Memory B cell (primary cell): Measurements from ENCODE around the gene FGF23.

ENCODE experiments used
- ATAC-seq: fragments of 150-1000 bp; cut with Tn5 transposase; 2 replicates; pipeline ENCODE4 v1.10.0; 2021; ENCODE audit warnings: low read depth, mild to moderate bottlenecking, moderate library complexity
- DNase-seq, 2 donors: peaks; one replicate each; pipeline ENCODE4 v3.0.0; 2022; ENCODE audit warnings: low spot score in 2 of 2
- H3K27ac Mint-ChIP-seq: one replicate; pipeline ENCODE4 v1.8.0; 2022; ENCODE audit warnings: mild to moderate bottlenecking, moderate library complexity, mixed read lengths
- H3K27me3 Mint-ChIP-seq: one replicate; pipeline ENCODE4 v1.8.0; 2022; ENCODE audit warnings: mixed read lengths
- H3K36me3 Mint-ChIP-seq: one replicate; pipeline ENCODE4 v1.8.0; 2022; ENCODE audit warnings: mild to moderate bottlenecking, mixed read lengths
- H3K4me1 Mint-ChIP-seq: one replicate; pipeline ENCODE4 v1.8.0; 2022; ENCODE audit warnings: mixed read lengths
- H3K4me3 Mint-ChIP-seq: one replicate; pipeline ENCODE4 v1.8.0; 2022; ENCODE audit warnings: mild to moderate bottlenecking, moderate library complexity, mixed read lengths
- H3K9me3 Mint-ChIP-seq: one replicate; pipeline ENCODE4 v1.8.0; 2022; ENCODE audit warnings: mixed read lengths

FGF23 gene

GRCh38 chr12:4402996-4403395 lies 23.5 kb upstream of the FGF23 start:
- Mint-ChIP-seq H3K36me3 (no peaks in the 10 kb centered on the region), H3K4me3 (no peak overlapping the region), H3K4me1 (no peaks in the 10 kb centered on the region), H3K27ac (no peak overlapping the region), H3K9me3 (peaks cover 2% of the 10 kb centered on the region), H3K27me3 (peaks cover 9% of the 10 kb centered on the region)
- ATAC-seq (no peak), DNase-seq (no peak)

- H3K9me3 Mint-ChIP-seq: peaks cover 2% of the 10 kb centered on the region
- no peak for ATAC-seq
- no peak overlapping the region for H3K4me3 Mint-ChIP-seq
- no peak overlapping the region for H3K27ac Mint-ChIP-seq
- DNase-seq: no peak
- peaks cover 10% of the 10 kb centered on the region for H3K27me3 Mint-ChIP-seq
- H3K4me1 Mint-ChIP-seq: no peaks in the 10 kb centered on the region
- H3K36me3 Mint-ChIP-seq: no peaks in the 10 kb centered on the region
Measured at GRCh38 chr12:4401117-4401516, 21.6 kb upstream of the FGF23 start.

- Mint-ChIP-seq H3K27ac (no peak overlapping the region), H3K4me1 (no peaks in the 10 kb centered on the region), H3K9me3 (no peaks in the 10 kb centered on the region), H3K27me3 (peaks cover 23% of the 10 kb centered on the region), H3K36me3 (no peaks in the 10 kb centered on the region), H3K4me3 (no peak overlapping the region)
- no peak for ATAC-seq
- DNase-seq: no peak
Measured at GRCh38 chr12:4395818-4396217, 16.3 kb upstream of the FGF23 start.

DNA sequence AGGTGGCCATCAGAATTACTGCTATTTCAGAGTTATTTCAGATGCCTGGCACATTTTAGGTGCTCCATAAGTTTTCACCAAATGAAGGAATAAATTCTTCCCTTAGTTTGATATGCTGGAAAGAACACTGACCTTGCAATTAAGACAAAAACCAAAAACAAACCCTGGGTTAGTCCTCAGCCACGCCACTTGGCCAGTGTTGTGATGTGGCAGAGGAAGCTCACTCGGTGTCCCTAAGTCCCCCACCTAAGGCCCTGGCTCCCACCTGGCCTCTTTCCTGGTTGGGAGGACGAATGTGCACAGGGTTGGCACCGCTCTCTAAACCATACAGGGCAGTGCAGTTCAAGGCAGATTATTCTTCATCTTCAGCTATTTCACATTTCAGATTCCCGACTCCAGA lies 13.7 kb upstream of the FGF23 start:
- Mint-ChIP-seq H3K4me3 (no peak overlapping the region), H3K9me3 (no peaks in the 10 kb centered on the region), H3K4me1 (no peaks in the 10 kb centered on the region), H3K36me3 (no peaks in the 10 kb centered on the region), H3K27me3 (peaks cover 23% of the 10 kb centered on the region), H3K27ac (no peak overlapping the region)
- no peak for DNase-seq
- no peak for ATAC-seq

GRCh38 chr12:4392223-4392742 lies 12.8 kb upstream of the FGF23 start:
- ATAC-seq (no peak), DNase-seq (no peak)
- Mint-ChIP-seq H3K27me3 (peaks cover 23% of the 10 kb centered on the region), H3K4me1 (no peaks in the 10 kb centered on the region), H3K36me3 (no peaks in the 10 kb centered on the region), H3K27ac (no peak overlapping the region), H3K9me3 (no peaks in the 10 kb centered on the region), H3K4me3 (no peak overlapping the region)

GRCh38 chr12:4388662-4389061 lies 9.2 kb upstream of the FGF23 start:
- DNase-seq: no peak
- Mint-ChIP-seq H3K27me3 (peaks cover 9% of the 10 kb centered on the region), H3K4me3 (no peak overlapping the region), H3K4me1 (no peaks in the 10 kb centered on the region), H3K27ac (no peak overlapping the region), H3K36me3 (no peaks in the 10 kb centered on the region), H3K9me3 (no peaks in the 10 kb centered on the region)
- no peak for ATAC-seq

- Mint-ChIP-seq H3K4me3 (no peak overlapping the region), H3K27ac (no peak overlapping the region), H3K4me1 (no peaks in the 10 kb centered on the region), H3K9me3 (no peaks in the 10 kb centered on the region), H3K36me3 (no peaks in the 10 kb centered on the region), H3K27me3 (peaks cover 9% of the 10 kb centered on the region)
- DNase-seq (no peak), ATAC-seq (no peak)
Measured at GRCh38 chr12:4388032-4388431, 8.5 kb upstream of the FGF23 start.

- H3K27ac Mint-ChIP-seq: no peak overlapping the region
- H3K36me3 Mint-ChIP-seq: no peaks in the 10 kb centered on the region
- no peak overlapping the region for H3K4me3 Mint-ChIP-seq
- H3K27me3 Mint-ChIP-seq: peaks cover 9% of the 10 kb centered on the region
- no peaks in the 10 kb centered on the region for H3K9me3 Mint-ChIP-seq
- no peak for DNase-seq
- H3K4me1 Mint-ChIP-seq: no peaks in the 10 kb centered on the region
- no peak for ATAC-seq
Measured at GRCh38 chr12:4387607-4388006, 8.1 kb upstream of the FGF23 start.

GRCh38 chr12:4386801-4387200 lies 7.3 kb upstream of the FGF23 start:
- H3K4me1 Mint-ChIP-seq: no peaks in the 10 kb centered on the region
- no peak overlapping the region for H3K4me3 Mint-ChIP-seq
- ATAC-seq (no peak), DNase-seq (no peak)
- peaks cover 7% of the 10 kb centered on the region for H3K27me3 Mint-ChIP-seq
- H3K27ac Mint-ChIP-seq: no peak overlapping the region
- no peaks in the 10 kb centered on the region for H3K36me3 Mint-ChIP-seq
- H3K9me3 Mint-ChIP-seq: no peaks in the 10 kb centered on the region

GRCh38 chr12:4383304-4383865 lies 3.9 kb upstream of the FGF23 start:
- Mint-ChIP-seq H3K9me3 (no peaks in the 10 kb centered on the region), H3K4me3 (no peak overlapping the region), H3K27me3 (peaks cover 7% of the 10 kb centered on the region), H3K27ac (no peak overlapping the region), H3K4me1 (no peaks in the 10 kb centered on the region), H3K36me3 (no peaks in the 10 kb centered on the region)
- no peak for ATAC-seq
- no peak for DNase-seq

- Mint-ChIP-seq H3K4me1 (no peaks in the 10 kb centered on the region), H3K27ac (no peak overlapping the region), H3K9me3 (no peaks in the 10 kb centered on the region), H3K27me3 (peaks cover 7% of the 10 kb centered on the region), H3K4me3 (no peak overlapping the region), H3K36me3 (no peaks in the 10 kb centered on the region)
- ATAC-seq (no peak), DNase-seq (no peak)
Measured at GRCh38 chr12:4380332-4380731, 820 bp upstream of the FGF23 start.

DNA sequence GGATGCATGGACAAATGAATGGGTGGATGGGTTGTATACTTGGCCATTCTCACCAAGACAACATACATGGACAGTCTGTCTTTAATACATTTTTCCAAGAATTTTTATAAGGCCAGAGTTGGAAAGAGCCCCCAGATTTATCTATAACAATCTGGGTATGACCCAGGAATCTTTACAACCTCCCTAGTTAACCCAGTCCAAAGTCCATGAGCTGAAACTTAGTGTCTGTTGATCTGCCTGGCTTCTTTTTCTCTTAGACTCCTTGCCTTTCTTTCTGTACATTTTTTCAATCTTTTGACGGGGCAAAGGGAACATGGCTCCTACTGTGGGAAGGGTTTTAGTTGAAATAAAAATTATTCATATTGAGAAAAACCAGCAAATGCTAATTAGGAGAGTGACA lies 740 bp downstream of the FGF23 start:
- Mint-ChIP-seq H3K27me3 (peaks cover 12% of the 10 kb centered on the region), H3K36me3 (no peaks in the 10 kb centered on the region)
- no peak for ATAC-seq

GRCh38 chr12:4375449-4375848 lies 4.1 kb downstream of the FGF23 start:
- no peak overlapping the region for H3K4me3 Mint-ChIP-seq
- H3K9me3 Mint-ChIP-seq: no peaks in the 10 kb centered on the region
- ATAC-seq: no peak
- H3K36me3 Mint-ChIP-seq: no peaks in the 10 kb centered on the region
- no peaks in the 10 kb centered on the region for H3K4me1 Mint-ChIP-seq
- no peak for DNase-seq
- H3K27ac Mint-ChIP-seq: no peak overlapping the region
- H3K27me3 Mint-ChIP-seq: peaks cover 17% of the 10 kb centered on the region

More for the DNA sequence above, 740 bp downstream of the FGF23 start:
- no peak for DNase-seq
- Mint-ChIP-seq H3K9me3 (no peaks in the 10 kb centered on the region), H3K4me3 (no peak overlapping the region), H3K4me1 (no peaks in the 10 kb centered on the region), H3K27ac (no peak overlapping the region)

- Mint-ChIP-seq H3K36me3 (no peaks in the 10 kb centered on the region), H3K4me1 (no peaks in the 10 kb centered on the region), H3K27ac (no peak overlapping the region), H3K27me3 (peaks cover 12% of the 10 kb centered on the region), H3K9me3 (no peaks in the 10 kb centered on the region), H3K4me3 (no peak overlapping the region)
- ATAC-seq (no peak), DNase-seq (no peak)
Measured at GRCh38 chr12:4372653-4373052, 6.9 kb downstream of the FGF23 start.

DNA sequence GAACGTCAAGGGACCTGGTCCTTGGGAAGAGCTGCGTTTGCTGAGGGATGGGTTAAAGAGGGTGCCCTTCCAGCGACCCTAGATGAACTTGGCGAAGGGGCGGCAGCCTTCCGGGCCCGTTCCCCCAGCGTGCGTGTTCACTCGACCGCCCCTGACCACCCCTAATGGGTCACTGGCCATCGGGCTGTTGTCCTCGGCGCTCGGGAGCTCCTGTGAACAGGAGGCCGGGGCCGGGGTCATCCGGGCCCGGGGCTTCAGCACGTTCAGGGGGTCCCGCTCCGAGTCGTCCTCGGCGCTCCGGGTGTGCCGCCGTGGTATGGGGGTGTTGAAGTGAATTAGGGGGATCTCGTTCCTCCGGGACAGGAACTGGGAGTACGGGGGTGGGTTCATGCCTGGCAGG lies 9.2 kb downstream of the FGF23 start:
- DNase-seq: no peak
- Mint-ChIP-seq H3K27me3 (peaks cover 17% of the 10 kb centered on the region), H3K9me3 (no peaks in the 10 kb centered on the region), H3K36me3 (no peaks in the 10 kb centered on the region), H3K4me3 (no peak overlapping the region), H3K4me1 (no peaks in the 10 kb centered on the region), H3K27ac (no peak overlapping the region)
- ATAC-seq: no peak
